ENCODE results near the gene ZGLP1.

GRCh38 chr19:10279737-10280442 is 29.7 kb downstream of the ZGLP1 start:
- TF ChIP-seq ELF4 (IDR thresholded peaks at IDR 0.05) (no peak), SP1 (IDR thresholded peaks at IDR 0.05) (no peak), FOXK2 (IDR thresholded peaks at IDR 0.05) (no peak), NFRKB (IDR thresholded peaks at IDR 0.05) (no peak), FOXM1 (IDR thresholded peaks at IDR 0.05; ENCODE audit: borderline replicate concordance) (no peak)
- TF ChIP-seq, protein P1, sequence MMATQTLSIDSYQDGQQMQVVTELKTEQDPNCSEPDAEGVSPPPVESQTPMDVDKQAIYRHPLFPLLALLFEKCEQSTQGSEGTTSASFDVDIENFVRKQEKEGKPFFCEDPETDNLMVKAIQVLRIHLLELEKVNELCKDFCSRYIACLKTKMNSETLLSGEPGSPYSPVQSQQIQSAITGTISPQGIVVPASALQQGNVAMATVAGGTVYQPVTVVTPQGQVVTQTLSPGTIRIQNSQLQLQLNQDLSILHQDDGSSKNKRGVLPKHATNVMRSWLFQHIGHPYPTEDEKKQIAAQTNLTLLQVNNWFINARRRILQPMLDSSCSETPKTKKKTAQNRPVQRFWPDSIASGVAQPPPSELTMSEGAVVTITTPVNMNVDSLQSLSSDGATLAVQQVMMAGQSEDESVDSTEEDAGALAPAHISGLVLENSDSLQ (IDR thresholded peaks at IDR 0.05): no peak

Data from HEK293T (cell line).